Testis (tissue), 3 donors: ENCODE measurements around the gene IKZF1. TPM values are rescaled to one million over a fixed set of nuclear protein-coding genes. Genes with fewer than 3 reads are reported as not detected.

Source experiments
- DNase-seq: peaks from one replicate; pipeline ENCODE4 v3.0.0-alpha.2; 2019
- H3K27ac ChIP-seq, 2 donors: fragments of 200-600 bp; sonication (generic); one replicate each; pipeline ENCODE4 v1.5.1; 2019
- H3K27me3 ChIP-seq: fragments of 200-600 bp; sonication (generic); one replicate; pipeline ENCODE4 v1.5.1; 2019
- H3K36me3 ChIP-seq: fragments of 200-600 bp; sonication (generic); one replicate; pipeline ENCODE4 v1.5.1; 2017; ENCODE audit warnings: low read depth; ENCODE audit errors: missing control alignments
- H3K4me1 ChIP-seq: fragments of 200-600 bp; sonication (generic); one replicate; pipeline ENCODE4 v1.5.1; 2019
- H3K4me3 ChIP-seq, 2 donors: fragments of 200-600 bp; sonication (generic); one replicate each; pipeline ENCODE4 v1.5.1; 2017 to 2019
- H3K9me3 ChIP-seq: fragments of 200-600 bp; sonication (generic); one replicate; pipeline ENCODE4 v1.5.1; 2017
- CTCF ChIP-seq, 3 experiments: fragments of 450-650 bp in 2 of 3; fragments of 200-600 bp in 1 of 3; sonication (generic) in 1 of 3; IDR thresholded peaks; one replicate each; pipeline ENCODE4 v1.5.1; 2016 to 2019; ENCODE audit warnings: antibody characterized with exemption in 3 of 3, mild to moderate bottlenecking in 2 of 3, moderate library complexity in 1 of 3
- POLR2A ChIP-seq: fragments of 450-650 bp; IDR thresholded peaks from one replicate; pipeline ENCODE4 v1.6.1; 2017; ENCODE audit warnings: antibody characterized with exemption, mild to moderate bottlenecking, moderate library complexity
- WGBS, 2 donors: methylation state at CpG; one replicate each; pipeline ENCODE4 v1.1.5; 2018; 5-methylcytosine and 5-hydroxymethylcytosine counted together
- intact Hi-C: fragments of 100-400 bp; cut with DNase I; formaldehyde crosslinking; loops from one replicate; pipeline ENCODE4 v1.15.1; 2023; ENCODE audit warnings: low total_unique reads
- polyA plus RNA-seq: library from polyadenylated mRNA; stranded (reverse); fragments of 350-450 nt; fragmentation: Illumina TruSeq; extraction: RNeasy Lipid Tissue Mini Kit (QIAGEN cat#74804); gene quantifications from one replicate; pipeline ENCODE4 v1.2.3, GENCODE V29; 2014; ENCODE audit warnings: low read depth, low replicate concordance; ENCODE audit not compliant: insufficient read depth
- total RNA-seq, 2 donors: library from RNA; depleted of rRNA; stranded (reverse); fragments of >200 nt; gene quantifications; one replicate each; pipeline ENCODE4 v1.2.3, GENCODE V29; 2016

Gene IKZF1
- total and polyA plus RNA-seq, 3 donors from 2014 or later = 4.2 to 10.4 (median 9.9) TPM

GRCh38 chr7:50310361-50310760 lies 5.8 kb downstream of the IKZF1 start:
- H3K4me3 ChIP-seq = no peak overlapping the region
- intact Hi-C loops = no loop called here
- no peak for DNase-seq
- no peaks in the 10 kb centered on the region for H3K9me3 ChIP-seq
- no peak overlapping the region for H3K27ac ChIP-seq
- TF ChIP-seq CTCF (IDR thresholded peaks at IDR 0.05) = no peak
- no peak for TF ChIP-seq POLR2A
- no peaks in the 10 kb centered on the region for H3K4me1 ChIP-seq
- H3K36me3 ChIP-seq = no peaks in the 10 kb centered on the region
- H3K27me3 ChIP-seq = no peaks in the 10 kb centered on the region
- 75 to 84% methylated on average over 6 of the region's 6 CpGs for WGBS, 2 donors

- Histone ChIP-seq H3K4me3 (no peak overlapping the region), H3K27ac (no peak overlapping the region), H3K9me3 (no peaks in the 10 kb centered on the region), H3K36me3 (no peaks in the 10 kb centered on the region), H3K27me3 (no peaks in the 10 kb centered on the region), H3K4me1 (no peaks in the 10 kb centered on the region)
- no peak for TF ChIP-seq CTCF (IDR thresholded peaks at IDR 0.05)
- no peak for TF ChIP-seq POLR2A
- 94 to 100% methylated on average over 1 of the region's 1 CpG for WGBS, 2 donors
- intact Hi-C loops = no loop called here
- no peak for DNase-seq
Measured at GRCh38 chr7:50310956-50311355, 6.4 kb downstream of the IKZF1 start.

GRCh38 chr7:50312250-50313162 lies 8.0 kb downstream of the IKZF1 start:
- no peak for DNase-seq
- no peak overlapping the region for H3K27ac ChIP-seq
- no peaks in the 10 kb centered on the region for H3K4me1 ChIP-seq
- TF ChIP-seq CTCF (IDR thresholded peaks at IDR 0.05) = no peak
- TF ChIP-seq POLR2A = no peak
- intact Hi-C loops = no loop called here
- no peaks in the 10 kb centered on the region for H3K36me3 ChIP-seq
- no peak overlapping the region for H3K4me3 ChIP-seq
- WGBS, 2 donors = 58 to 60% methylated on average over 10 of the region's 10 CpGs
- H3K9me3 ChIP-seq = no peaks in the 10 kb centered on the region
- H3K27me3 ChIP-seq = no peaks in the 10 kb centered on the region

- no peaks in the 10 kb centered on the region for H3K4me1 ChIP-seq
- no peaks in the 10 kb centered on the region for H3K36me3 ChIP-seq
- TF ChIP-seq CTCF (IDR thresholded peaks at IDR 0.05) (no peak), POLR2A (no peak)
- no peak overlapping the region for H3K27ac ChIP-seq
- H3K27me3 ChIP-seq = no peaks in the 10 kb centered on the region
- intact Hi-C loops = no loop called here
- 44 to 55% methylated on average over 10 to 11 of the region's 11 CpGs for whole genome bisulfite sequencing, 2 donors
- no peak for DNase-seq
- no peak overlapping the region for H3K4me3 ChIP-seq
- H3K9me3 ChIP-seq = no peaks in the 10 kb centered on the region
Measured at GRCh38 chr7:50314836-50315592, 10.5 kb downstream of the IKZF1 start.
